ENCODE measurements around the gene PI4KB. TPM values are rescaled to one million over a fixed set of nuclear protein-coding genes. Genes with fewer than 3 reads are reported as not detected.

Gene PI4KB
- total and polyA plus RNA-seq, 10 donors, result 25.6 to 85.4 (median 66.3) TPM

GRCh38 chr1:151289080-151289935 is 37.9 kb downstream of the PI4KB start:
- Histone ChIP-seq H3K36me3 (peaks cover 2 to 98% (median 90%) of the 10 kb centered on the region in 6 donors), H3K9me3 (no peaks in the 10 kb centered on the region), H3K4me1 (peaks cover under 1 to 58% (median 18%) of the 10 kb centered on the region in 6 donors), H3K4me3 (no peak overlapping the region), H3K27ac (peak overlapping the region in 3 of 8 donors; percentile 4 to 42 (median 42)), H3K27me3 (replicated peaks in 1 of 7) (no peaks in the 10 kb centered on the region)
- WGBS, 5 donors, result 60 to 77% (median 72%) methylated on average over 15 to 18 of the region's 18 CpGs
- intact Hi-C loops (cut with DNase I; ENCODE audit: low total_unique reads), result loop anchor here (10.0 kb wide), 1 partner anchor 55 kb away; the partner anchor contains the start of gene RFX5
- no peak for DNase-seq
- TF ChIP-seq POLR2A (IDR thresholded peaks at IDR 0.05) (no peak), POLR2AphosphoS5 (IDR thresholded peaks at IDR 0.05) (peak in 1 of 3 donors; percentile 72)
- TF ChIP-seq, protein P1, sequence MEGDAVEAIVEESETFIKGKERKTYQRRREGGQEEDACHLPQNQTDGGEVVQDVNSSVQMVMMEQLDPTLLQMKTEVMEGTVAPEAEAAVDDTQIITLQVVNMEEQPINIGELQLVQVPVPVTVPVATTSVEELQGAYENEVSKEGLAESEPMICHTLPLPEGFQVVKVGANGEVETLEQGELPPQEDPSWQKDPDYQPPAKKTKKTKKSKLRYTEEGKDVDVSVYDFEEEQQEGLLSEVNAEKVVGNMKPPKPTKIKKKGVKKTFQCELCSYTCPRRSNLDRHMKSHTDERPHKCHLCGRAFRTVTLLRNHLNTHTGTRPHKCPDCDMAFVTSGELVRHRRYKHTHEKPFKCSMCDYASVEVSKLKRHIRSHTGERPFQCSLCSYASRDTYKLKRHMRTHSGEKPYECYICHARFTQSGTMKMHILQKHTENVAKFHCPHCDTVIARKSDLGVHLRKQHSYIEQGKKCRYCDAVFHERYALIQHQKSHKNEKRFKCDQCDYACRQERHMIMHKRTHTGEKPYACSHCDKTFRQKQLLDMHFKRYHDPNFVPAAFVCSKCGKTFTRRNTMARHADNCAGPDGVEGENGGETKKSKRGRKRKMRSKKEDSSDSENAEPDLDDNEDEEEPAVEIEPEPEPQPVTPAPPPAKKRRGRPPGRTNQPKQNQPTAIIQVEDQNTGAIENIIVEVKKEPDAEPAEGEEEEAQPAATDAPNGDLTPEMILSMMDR (IDR thresholded peaks at IDR 0.05 in 8 of 11, conservative IDR thresholded peaks at IDR 0.05 in 3 of 11), result no peak

GRCh38 chr1:151288502-151288901 is 38.7 kb downstream of the PI4KB start:
- H3K4me3 ChIP-seq, result no peak overlapping the region
- no peak for DNase-seq
- no peaks in the 10 kb centered on the region for H3K9me3 ChIP-seq
- H3K4me1 ChIP-seq, result peaks cover 9 to 66% (median 26%) of the 10 kb centered on the region in 6 donors
- H3K36me3 ChIP-seq, result peaks cover 2 to 90% (median 82%) of the 10 kb centered on the region in 6 donors
- no peaks in the 10 kb centered on the region for H3K27me3 ChIP-seq (replicated peaks in 1 of 7)
- TF ChIP-seq, protein P1 (IDR thresholded peaks at IDR 0.05 in 8 of 11, conservative IDR thresholded peaks at IDR 0.05 in 3 of 11), result no peak
- TF ChIP-seq POLR2AphosphoS5 (IDR thresholded peaks at IDR 0.05) (no peak), POLR2A (IDR thresholded peaks at IDR 0.05) (no peak)
- WGBS, 5 donors, result 82 to 92% (median 91%) methylated on average over 13 to 14 of the region's 14 CpGs
- intact Hi-C loops (cut with DNase I; ENCODE audit: low total_unique reads), result loop anchor here (10.0 kb wide), 1 partner anchor 56 kb away; the partner anchor contains the start of gene RFX5
- H3K27ac ChIP-seq, result peak overlapping the region in 1 of 8 donors; percentile 4

DNA sequence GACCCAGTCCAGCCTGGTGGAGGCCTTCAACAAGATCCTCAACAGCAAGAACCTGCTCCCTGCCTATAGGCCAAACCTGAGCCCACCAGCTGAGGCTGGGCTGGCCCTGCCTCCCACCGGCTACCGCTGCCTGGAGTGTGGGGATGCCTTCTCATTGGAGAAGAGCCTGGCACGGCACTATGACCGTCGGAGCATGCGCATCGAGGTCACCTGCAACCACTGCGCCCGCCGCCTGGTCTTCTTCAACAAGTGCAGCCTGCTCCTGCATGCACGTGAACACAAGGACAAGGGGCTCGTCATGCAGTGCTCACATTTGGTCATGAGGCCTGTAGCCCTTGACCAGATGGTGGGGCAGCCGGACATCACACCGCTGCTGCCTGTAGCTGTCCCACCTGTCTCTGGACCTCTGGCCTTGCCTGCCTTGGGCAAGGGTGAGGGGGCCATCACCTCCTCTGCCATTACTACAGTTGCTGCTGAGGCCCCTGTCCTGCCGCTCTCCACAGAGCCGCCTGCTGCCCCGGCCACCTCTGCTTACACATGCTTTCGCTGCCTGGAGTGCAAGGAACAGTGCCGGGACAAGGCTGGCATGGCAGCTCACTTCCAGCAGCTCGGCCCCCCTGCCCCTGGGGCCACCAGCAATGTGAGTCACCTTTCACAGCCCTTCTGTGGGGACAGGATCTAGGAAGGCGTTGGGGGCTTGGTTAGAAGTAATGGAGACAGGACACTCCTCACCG is 39.3 kb downstream of the PI4KB start:
- intact Hi-C loops (cut with DNase I; ENCODE audit: low total_unique reads), result loop anchor here (10.0 kb wide), 1 partner anchor 57 kb away; the partner anchor contains the start of gene RFX5
- H3K36me3 ChIP-seq, result peaks cover 2 to 85% (median 77%) of the 10 kb centered on the region in 6 donors
- H3K27ac ChIP-seq, result no peak overlapping the region
- no peaks in the 10 kb centered on the region for H3K27me3 ChIP-seq (replicated peaks in 1 of 7)
- no peak overlapping the region for H3K4me3 ChIP-seq
- peaks cover 10 to 69% (median 30%) of the 10 kb centered on the region in 6 donors for H3K4me1 ChIP-seq
- no peaks in the 10 kb centered on the region for H3K9me3 ChIP-seq
- WGBS, 5 donors, result 93 to 98% (median 95%) methylated on average over 21 to 22 of the region's 22 CpGs
- peak; percentile 77 for DNase-seq
- TF ChIP-seq POLR2AphosphoS5 (IDR thresholded peaks at IDR 0.05) (peak; percentile 40 to 76 (median 42)), POLR2A (IDR thresholded peaks at IDR 0.05) (no peak)
- TF ChIP-seq, protein P1 (IDR thresholded peaks at IDR 0.05 in 8 of 11, conservative IDR thresholded peaks at IDR 0.05 in 3 of 11), result no peak

Data from spleen (tissue), 11 donors.